Upper lobe of right lung (tissue), 1 donor: ENCODE data around the gene OR6C70. TPM values are rescaled to one million over a fixed set of nuclear protein-coding genes. Genes with fewer than 3 reads are reported as not detected.
"Not testable (repeated sequence)": the region's sequence is repeated elsewhere in the genome, so short reads cannot be mapped to it uniquely, and the experiment has no call there.

ENCODE experiments used
- ATAC-seq: fragments of 200-7000 bp; cut with Tn5 transposase; one replicate; pipeline ENCODE4 v1.9.1; 2020; ENCODE audit warnings: mild to moderate bottlenecking, moderate library complexity
- DNase-seq: peaks from one replicate; pipeline ENCODE4 v3.0.0-alpha.2; 2020
- H3K27ac ChIP-seq: fragments of 200-600 bp; one replicate; pipeline ENCODE4 v1.8.0; 2022
- H3K27me3 ChIP-seq: fragments of 200-600 bp; one replicate; pipeline ENCODE4 v1.8.0; 2022; ENCODE audit warnings: mild to moderate bottlenecking
- H3K36me3 ChIP-seq: fragments of 200-600 bp; one replicate; pipeline ENCODE4 v1.8.0; 2022
- H3K4me1 ChIP-seq: fragments of 200-600 bp; one replicate; pipeline ENCODE4 v1.8.0; 2022
- H3K4me3 ChIP-seq: fragments of 200-600 bp; one replicate; pipeline ENCODE4 v1.8.0; 2022; ENCODE audit warnings: mild to moderate bottlenecking
- H3K9me3 ChIP-seq: fragments of 200-600 bp; one replicate; pipeline ENCODE4 v1.8.0; 2022
- CTCF ChIP-seq: fragments of 200-600 bp; IDR thresholded peaks from one replicate; pipeline ENCODE4 v1.8.0; 2022; ENCODE audit warnings: antibody characterized with exemption
- intact Hi-C: fragments of 100-400 bp; cut with DNase I; formaldehyde crosslinking; loops from one replicate; pipeline ENCODE4 v1.11.0; 2022
- total RNA-seq: library from RNA; stranded (reverse); fragmentation: NEBNext Ultra II Directional; extraction: Animal tissue kit (Norgen Biotek cat#: 25700); gene quantifications from one replicate; pipeline ENCODE4 v1.2.1, GENCODE V29; 2021
- donor health status: DM: no; HTN: yes; CAD: no; lungs with severe emphysema.

The OR6C70 gene
- total RNA-seq, 1 donor from 2014 or later = not detected

GRCh38 chr12:55467836-55468235 is 2.1 kb downstream of the OR6C70 start:
- Histone ChIP-seq H3K4me1 (no peaks in the 10 kb centered on the region), H3K9me3 (no peaks in the 10 kb centered on the region), H3K27me3 (no peaks in the 10 kb centered on the region), H3K4me3 (no peak overlapping the region), H3K27ac (no peak overlapping the region), H3K36me3 (no peaks in the 10 kb centered on the region)
- no peak for ATAC-seq
- intact Hi-C loops = no loop called here
- DNase-seq = no peak
- no peak for TF ChIP-seq CTCF

- H3K36me3 ChIP-seq, ATAC-seq, H3K27me3 ChIP-seq, H3K27ac ChIP-seq, DNase-seq, H3K9me3 ChIP-seq, H3K4me3 ChIP-seq, H3K4me1 ChIP-seq, intact Hi-C loops: not testable (repeated sequence)
These were observed 5.0 kb downstream of the OR6C70 start for GRCh38 chr12:55464926-55465325.

- ATAC-seq = no peak
- no peak for DNase-seq
- no peaks in the 10 kb centered on the region for H3K4me1 ChIP-seq
- no peaks in the 10 kb centered on the region for H3K36me3 ChIP-seq
- TF ChIP-seq CTCF = no peak
- H3K9me3 ChIP-seq = no peaks in the 10 kb centered on the region
- H3K4me3 ChIP-seq = no peak overlapping the region
- intact Hi-C loops = no loop called here
- no peaks in the 10 kb centered on the region for H3K27me3 ChIP-seq
- H3K27ac ChIP-seq = no peak overlapping the region
These were observed 21.1 kb downstream of the OR6C70 start for GRCh38 chr12:55448825-55449224.

GRCh38 chr12:55446326-55446725 is 23.6 kb downstream of the OR6C70 start:
- no peaks in the 10 kb centered on the region for H3K9me3 ChIP-seq
- DNase-seq = no peak
- H3K27ac ChIP-seq = no peak overlapping the region
- no peaks in the 10 kb centered on the region for H3K4me1 ChIP-seq
- intact Hi-C loops = no loop called here
- no peaks in the 10 kb centered on the region for H3K27me3 ChIP-seq
- no peak for TF ChIP-seq CTCF
- no peak for ATAC-seq
- H3K4me3 ChIP-seq = no peak overlapping the region
- H3K36me3 ChIP-seq = no peaks in the 10 kb centered on the region

GRCh38 chr12:55445357-55445756 is 24.6 kb downstream of the OR6C70 start:
- intact Hi-C loops = no loop called here
- DNase-seq = no peak
- Histone ChIP-seq H3K4me3 (no peak overlapping the region), H3K27me3 (no peaks in the 10 kb centered on the region), H3K36me3 (no peaks in the 10 kb centered on the region), H3K9me3 (no peaks in the 10 kb centered on the region), H3K27ac (no peak overlapping the region), H3K4me1 (no peaks in the 10 kb centered on the region)
- TF ChIP-seq CTCF = no peak
- no peak for ATAC-seq

GRCh38 chr12:55443776-55444175 is 26.2 kb downstream of the OR6C70 start, which contains the start of gene OR6C2:
OR6C2 (plus strand) TSS chr12:55444076; CDS start chr12:55452214, 8,138 bp downstream.
- Histone ChIP-seq H3K36me3 (no peaks in the 10 kb centered on the region), H3K27me3 (no peaks in the 10 kb centered on the region), H3K4me1 (no peaks in the 10 kb centered on the region), H3K27ac (no peak within 1 kb of the TSS), H3K9me3 (no peaks in the 10 kb centered on the region), H3K4me3 (no peak within 1 kb of the TSS)
- no peak for TF ChIP-seq CTCF
- ATAC-seq = no peak
- no peak for DNase-seq
- intact Hi-C loops = no loop called here

GRCh38 chr12:55441233-55441632 is 28.7 kb downstream of the OR6C70 start:
- H3K36me3 ChIP-seq, ATAC-seq, intact Hi-C loops: not testable (repeated sequence)

More at GRCh38 chr12:55441233-55441632, 28.7 kb downstream of the OR6C70 start:
- H3K27ac ChIP-seq, DNase-seq, H3K4me3 ChIP-seq, H3K4me1 ChIP-seq, H3K9me3 ChIP-seq, H3K27me3 ChIP-seq: not testable (repeated sequence)
